Neural crest cell (in vitro differentiated cells): ENCODE data around the gene ZMIZ1. TPM values are rescaled to one million over a fixed set of nuclear protein-coding genes. Genes with fewer than 3 reads are reported as not detected.

Experiments used
- DNase-seq: peaks from one replicate; pipeline ENCODE4 v3.0.0; 2021; ENCODE audit warnings: low read depth, mixed read lengths, low spot score
- H3K27ac Mint-ChIP-seq: one replicate; pipeline ENCODE4 v1.8.0; 2021; ENCODE audit warnings: mild to moderate bottlenecking, mixed read lengths; ENCODE audit not compliant: unreplicated experiment
- H3K27me3 Mint-ChIP-seq: 2 replicates; pipeline ENCODE4 v1.8.0; 2021; ENCODE audit warnings: low read depth, mild to moderate bottlenecking, mixed read lengths
- H3K36me3 Mint-ChIP-seq: 2 replicates; pipeline ENCODE4 v1.8.0; 2021; ENCODE audit warnings: low read depth, mild to moderate bottlenecking, mixed read lengths
- H3K4me1 Mint-ChIP-seq: 2 replicates; pipeline ENCODE4 v1.8.0; 2021; ENCODE audit warnings: mixed read lengths
- H3K4me3 Mint-ChIP-seq: one replicate; pipeline ENCODE4 v1.8.0; 2021; ENCODE audit warnings: mild to moderate bottlenecking, mixed read lengths
- H3K9me3 Mint-ChIP-seq: 2 replicates; pipeline ENCODE4 v1.8.0; 2021; ENCODE audit warnings: mixed read lengths
- total RNA-seq: library from RNA; stranded (reverse); gene quantifications from 2 replicates; pipeline ENCODE4 v1.2.1, GENCODE V29; 2021
- TF ChIP-seq, protein P1 (sequence below): fragments of 200-600 bp; sonication (generic); conservative IDR thresholded peaks from 2 replicates; pipeline ENCODE4 v1.5.0; 2021; ENCODE audit warnings: antibody characterized with exemption, mild to moderate bottlenecking

The ZMIZ1 gene
- total RNA-seq, 1 donor from 2014 or later, result 92.0 TPM

DNA sequence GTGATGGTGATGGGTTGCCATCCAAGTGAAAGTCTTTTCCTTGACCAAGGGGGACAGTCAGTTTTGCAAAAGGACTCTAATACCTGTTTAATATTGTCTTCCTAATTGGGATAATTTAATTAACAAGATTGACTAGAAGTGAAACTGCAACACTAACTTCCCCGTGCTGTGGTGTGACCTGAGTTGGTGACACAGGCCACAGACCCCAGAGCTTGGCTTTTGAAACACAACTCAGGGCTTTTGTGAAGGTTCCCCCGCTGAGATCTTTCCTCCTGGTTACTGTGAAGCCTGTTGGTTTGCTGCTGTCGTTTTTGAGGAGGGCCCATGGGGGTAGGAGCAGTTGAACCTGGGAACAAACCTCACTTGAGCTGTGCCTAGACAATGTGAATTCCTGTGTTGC, 285.4 kb downstream of the ZMIZ1 start:
- Mint-ChIP-seq H3K27ac (no peak overlapping the region), H3K9me3 (no peaks in the 10 kb centered on the region), H3K4me1 (no peaks in the 10 kb centered on the region), H3K4me3 (no peak overlapping the region), H3K27me3 (no peaks in the 10 kb centered on the region), H3K36me3 (peaks cover 42% of the 10 kb centered on the region)
- no peak for DNase-seq
- TF ChIP-seq, protein P1, sequence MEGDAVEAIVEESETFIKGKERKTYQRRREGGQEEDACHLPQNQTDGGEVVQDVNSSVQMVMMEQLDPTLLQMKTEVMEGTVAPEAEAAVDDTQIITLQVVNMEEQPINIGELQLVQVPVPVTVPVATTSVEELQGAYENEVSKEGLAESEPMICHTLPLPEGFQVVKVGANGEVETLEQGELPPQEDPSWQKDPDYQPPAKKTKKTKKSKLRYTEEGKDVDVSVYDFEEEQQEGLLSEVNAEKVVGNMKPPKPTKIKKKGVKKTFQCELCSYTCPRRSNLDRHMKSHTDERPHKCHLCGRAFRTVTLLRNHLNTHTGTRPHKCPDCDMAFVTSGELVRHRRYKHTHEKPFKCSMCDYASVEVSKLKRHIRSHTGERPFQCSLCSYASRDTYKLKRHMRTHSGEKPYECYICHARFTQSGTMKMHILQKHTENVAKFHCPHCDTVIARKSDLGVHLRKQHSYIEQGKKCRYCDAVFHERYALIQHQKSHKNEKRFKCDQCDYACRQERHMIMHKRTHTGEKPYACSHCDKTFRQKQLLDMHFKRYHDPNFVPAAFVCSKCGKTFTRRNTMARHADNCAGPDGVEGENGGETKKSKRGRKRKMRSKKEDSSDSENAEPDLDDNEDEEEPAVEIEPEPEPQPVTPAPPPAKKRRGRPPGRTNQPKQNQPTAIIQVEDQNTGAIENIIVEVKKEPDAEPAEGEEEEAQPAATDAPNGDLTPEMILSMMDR, result no peak

DNA sequence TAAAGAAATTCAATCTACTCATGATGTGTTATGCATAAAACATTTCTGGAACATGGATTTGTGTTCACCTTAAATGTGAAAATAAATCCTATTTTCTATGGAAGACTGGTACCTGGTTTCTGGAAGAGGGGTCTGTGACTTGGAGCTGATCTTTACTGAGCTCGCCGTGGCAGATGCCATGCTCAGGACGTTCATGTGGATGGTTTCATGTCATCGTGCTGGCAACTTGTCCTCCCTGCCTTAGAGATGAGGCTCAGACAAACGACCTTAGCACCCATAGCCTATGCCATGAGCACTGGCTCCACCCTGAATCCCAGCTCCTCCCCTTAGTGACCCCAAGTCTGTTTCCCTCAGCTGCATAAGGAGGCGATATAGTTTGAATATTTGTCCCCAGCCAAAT, 285.8 kb downstream of the ZMIZ1 start:
- H3K27ac Mint-ChIP-seq, result no peak overlapping the region

DNA sequence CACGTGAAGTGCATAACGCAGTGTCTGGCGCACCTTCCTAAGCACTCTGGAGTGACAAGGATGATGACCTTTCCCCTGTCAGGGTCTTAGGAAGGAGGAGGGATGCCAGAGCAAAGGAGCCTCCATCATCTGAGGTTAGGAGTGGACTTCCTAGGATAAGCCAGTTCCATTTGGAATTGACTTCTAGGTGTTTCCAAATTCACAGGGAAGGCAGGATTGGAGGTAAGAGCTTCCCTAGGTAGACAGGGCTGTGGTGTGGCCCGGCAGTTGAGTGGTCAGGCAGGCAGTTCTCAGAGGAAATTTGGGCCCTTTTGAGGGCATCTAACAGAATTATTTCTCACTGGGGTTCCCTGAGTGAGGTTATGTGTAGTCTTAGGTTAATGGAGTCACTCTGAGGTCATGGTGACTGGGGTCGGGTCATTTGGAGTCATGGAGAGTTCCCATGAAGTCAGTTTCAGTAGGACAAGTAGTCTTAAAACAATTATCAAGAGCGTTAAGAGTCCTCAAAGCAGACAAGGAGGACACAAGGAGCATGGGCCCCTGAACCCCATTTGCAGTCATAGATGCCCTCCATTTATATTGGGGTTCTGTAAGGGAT, 286.8 kb downstream of the ZMIZ1 start:
- no peaks in the 10 kb centered on the region for H3K4me1 Mint-ChIP-seq
- no peak for DNase-seq

More for the DNA sequence above, 285.8 kb downstream of the ZMIZ1 start:
- TF ChIP-seq, protein P1, result no peak
- H3K4me1 Mint-ChIP-seq, result no peaks in the 10 kb centered on the region
- H3K27me3 Mint-ChIP-seq, result no peaks in the 10 kb centered on the region
- H3K4me3 Mint-ChIP-seq, result no peak overlapping the region
- H3K9me3 Mint-ChIP-seq, result no peaks in the 10 kb centered on the region
- DNase-seq, result no peak
- peaks cover 42% of the 10 kb centered on the region for H3K36me3 Mint-ChIP-seq

DNA sequence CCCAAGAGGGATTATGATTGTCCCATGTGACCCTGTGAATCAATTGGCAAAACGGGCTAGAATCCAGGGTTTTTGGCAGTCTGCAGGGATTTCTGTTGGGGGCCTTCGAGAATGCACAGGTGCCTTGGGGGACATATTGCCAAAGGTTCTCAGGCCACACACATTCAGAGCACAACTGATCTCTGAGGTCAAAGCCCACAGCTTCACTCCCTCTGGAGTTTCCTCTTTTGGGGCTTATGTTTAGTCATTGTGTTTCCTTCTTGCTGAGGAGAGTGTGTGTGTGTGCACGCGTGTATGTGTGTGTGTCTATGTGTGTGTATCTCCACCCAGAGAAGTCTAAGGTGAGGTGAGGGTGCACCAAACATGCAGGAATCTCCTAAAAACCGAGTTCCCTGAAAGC, 287.3 kb downstream of the ZMIZ1 start:
- H3K36me3 Mint-ChIP-seq, result peaks cover 36% of the 10 kb centered on the region
- peaks cover 3% of the 10 kb centered on the region for H3K9me3 Mint-ChIP-seq
- H3K4me1 Mint-ChIP-seq, result no peaks in the 10 kb centered on the region
- no peak overlapping the region for H3K27ac Mint-ChIP-seq
- H3K27me3 Mint-ChIP-seq, result no peaks in the 10 kb centered on the region
- no peak for DNase-seq
- no peak overlapping the region for H3K4me3 Mint-ChIP-seq
- TF ChIP-seq, protein P1, result no peak

More for the DNA sequence above, 286.8 kb downstream of the ZMIZ1 start:
- Mint-ChIP-seq H3K27me3 (no peaks in the 10 kb centered on the region), H3K9me3 (no peaks in the 10 kb centered on the region), H3K4me3 (no peak overlapping the region), H3K27ac (no peak overlapping the region), H3K36me3 (peaks cover 36% of the 10 kb centered on the region)
- TF ChIP-seq, protein P1, result no peak

DNA sequence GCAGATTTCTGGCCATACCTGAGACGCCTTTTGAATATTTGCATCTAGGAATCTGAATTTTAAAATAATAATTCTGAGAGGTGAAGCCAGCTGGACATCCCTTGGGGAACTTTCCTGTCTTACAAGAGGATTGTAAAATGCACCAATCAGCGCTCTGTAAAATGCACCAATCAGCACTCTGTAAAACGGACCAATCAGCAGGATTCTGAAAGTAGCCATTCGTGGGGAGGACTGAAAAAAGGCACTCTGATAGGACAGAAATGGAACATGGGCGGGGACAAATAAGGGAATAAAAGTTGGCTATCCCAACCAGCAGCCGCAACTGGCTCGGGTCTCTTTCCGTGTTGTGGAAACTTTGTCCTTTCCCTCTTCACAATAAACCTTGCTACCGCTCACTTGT, 288.4 kb downstream of the ZMIZ1 start:
- H3K27ac Mint-ChIP-seq, result no peak overlapping the region
- TF ChIP-seq, protein P1, result no peak
- peaks cover 3% of the 10 kb centered on the region for H3K9me3 Mint-ChIP-seq
- H3K36me3 Mint-ChIP-seq, result peaks cover 36% of the 10 kb centered on the region
- DNase-seq, result no peak
- no peaks in the 10 kb centered on the region for H3K27me3 Mint-ChIP-seq
- H3K4me3 Mint-ChIP-seq, result no peak overlapping the region
- H3K4me1 Mint-ChIP-seq, result no peaks in the 10 kb centered on the region
